Trophoblast cell (in vitro differentiated cells and primary cell): ENCODE results near the gene SSBP3.

Experiments used
- DNase-seq, 2 donors: peaks; one replicate each; pipeline ENCODE4 v3.0.0-alpha.2; 2016
- H2AFZ ChIP-seq: 2 replicates; pipeline ENCODE4 v1.6.1; 2013; ENCODE audit warnings: low read length, moderate library complexity, mild to moderate bottlenecking; ENCODE audit not compliant: insufficient read depth, poor library complexity
- H2AK5ac ChIP-seq: 2 replicates; pipeline ENCODE4 v1.6.1; 2013; ENCODE audit warnings: mild to moderate bottlenecking, low read length
- H2BK120ac ChIP-seq: 2 replicates; pipeline ENCODE4 v1.6.1; 2013; ENCODE audit warnings: low read length, mild to moderate bottlenecking, moderate library complexity; ENCODE audit not compliant: insufficient read depth, poor library complexity
- H2BK12ac ChIP-seq: 2 replicates; pipeline ENCODE4 v1.6.1; 2013; ENCODE audit warnings: mild to moderate bottlenecking, low read length, moderate library complexity
- H2BK5ac ChIP-seq: 2 replicates; pipeline ENCODE4 v1.6.1; 2013; ENCODE audit warnings: low read length, low read depth, moderate library complexity, mild to moderate bottlenecking; ENCODE audit not compliant: poor library complexity
- H3K14ac ChIP-seq: 2 replicates; pipeline ENCODE4 v1.6.1; 2013; ENCODE audit warnings: mild to moderate bottlenecking, low read length
- H3K18ac ChIP-seq: 2 replicates; pipeline ENCODE4 v1.6.1; 2013; ENCODE audit warnings: mild to moderate bottlenecking, low read length
- H3K23ac ChIP-seq: 2 replicates; pipeline ENCODE4 v1.6.1; 2013; ENCODE audit warnings: low read length
- H3K27ac ChIP-seq: 2 replicates; pipeline ENCODE4 v1.5.1; 2013; ENCODE audit warnings: low read depth, mild to moderate bottlenecking, inconsistent platforms, low read length, moderate library complexity
- H3K27me3 ChIP-seq: 2 replicates; pipeline ENCODE4 v1.6.1; 2013; ENCODE audit warnings: inconsistent platforms, mild to moderate bottlenecking, low read length, moderate library complexity; ENCODE audit not compliant: insufficient read depth
- H3K36me3 ChIP-seq, 2 experiments: 1 replicate in 1 of 2; 2 replicates in 1 of 2; pipeline ENCODE4 v1.6.1; 2013; ENCODE audit warnings: low read length in 2 of 2, mild to moderate bottlenecking in 2 of 2, moderate library complexity in 1 of 2; ENCODE audit not compliant: insufficient read depth in 2 of 2, control insufficient read depth in 1 of 2
- H3K4ac ChIP-seq: 2 replicates; pipeline ENCODE4 v1.6.1; 2013; ENCODE audit warnings: low read depth, mild to moderate bottlenecking, low read length, moderate library complexity
- H3K4me1 ChIP-seq, 2 experiments: 1 replicate in 1 of 2; 2 replicates in 1 of 2; pipeline ENCODE4 v1.6.1; 2013; ENCODE audit warnings: low read length in 2 of 2, mild to moderate bottlenecking in 2 of 2, moderate library complexity in 1 of 2; ENCODE audit not compliant: insufficient read depth in 2 of 2, control insufficient read depth in 1 of 2
- H3K4me2 ChIP-seq: 2 replicates; pipeline ENCODE4 v1.6.1; 2013; ENCODE audit warnings: inconsistent platforms, mild to moderate bottlenecking, low read length, moderate library complexity
- H3K4me3 ChIP-seq: 2 replicates; pipeline ENCODE4 v1.5.1; 2013; ENCODE audit warnings: mild to moderate bottlenecking, low read depth, low read length, inconsistent platforms
- H3K79me1 ChIP-seq: one replicate; pipeline ENCODE4 v1.6.1; 2013; ENCODE audit warnings: low read length
- H3K79me2 ChIP-seq: 2 replicates; pipeline ENCODE4 v1.6.1; 2013; ENCODE audit warnings: low read length, mild to moderate bottlenecking; ENCODE audit not compliant: control insufficient read depth, insufficient read depth, poor library complexity
- H3K9ac ChIP-seq: 2 replicates; pipeline ENCODE4 v1.6.1; 2013; ENCODE audit warnings: mild to moderate bottlenecking, low read length
- H3K9me3 ChIP-seq: 2 replicates; pipeline ENCODE4 v1.6.1; 2013; ENCODE audit warnings: low read depth, mild to moderate bottlenecking, control low read depth, inconsistent platforms, low read length; ENCODE audit not compliant: insufficient read depth
- H4K12ac ChIP-seq: 2 replicates; pipeline ENCODE4 v1.6.1; 2013; ENCODE audit warnings: low read depth, mild to moderate bottlenecking, low read length, moderate library complexity
- H4K8ac ChIP-seq: 2 replicates; pipeline ENCODE4 v1.6.1; 2013; ENCODE audit warnings: low read depth, mild to moderate bottlenecking, low read length, moderate library complexity
- H4K91ac ChIP-seq: one replicate; pipeline ENCODE4 v1.6.1; 2013; ENCODE audit warnings: low read depth, mild to moderate bottlenecking, low read length, moderate library complexity
- WGBS: extraction: QIAGEN DNeasy Blood & Tissue Kit; methylation state at CpG from one replicate; pipeline ENCODE4 v1.1.7; 2013; ENCODE audit warnings: missing lambda C conversion rate; ENCODE audit not compliant: insufficient read length, insufficient coverage; ENCODE audit errors: extremely low coverage; 5-methylcytosine and 5-hydroxymethylcytosine counted together

Gene SSBP3

DNA sequence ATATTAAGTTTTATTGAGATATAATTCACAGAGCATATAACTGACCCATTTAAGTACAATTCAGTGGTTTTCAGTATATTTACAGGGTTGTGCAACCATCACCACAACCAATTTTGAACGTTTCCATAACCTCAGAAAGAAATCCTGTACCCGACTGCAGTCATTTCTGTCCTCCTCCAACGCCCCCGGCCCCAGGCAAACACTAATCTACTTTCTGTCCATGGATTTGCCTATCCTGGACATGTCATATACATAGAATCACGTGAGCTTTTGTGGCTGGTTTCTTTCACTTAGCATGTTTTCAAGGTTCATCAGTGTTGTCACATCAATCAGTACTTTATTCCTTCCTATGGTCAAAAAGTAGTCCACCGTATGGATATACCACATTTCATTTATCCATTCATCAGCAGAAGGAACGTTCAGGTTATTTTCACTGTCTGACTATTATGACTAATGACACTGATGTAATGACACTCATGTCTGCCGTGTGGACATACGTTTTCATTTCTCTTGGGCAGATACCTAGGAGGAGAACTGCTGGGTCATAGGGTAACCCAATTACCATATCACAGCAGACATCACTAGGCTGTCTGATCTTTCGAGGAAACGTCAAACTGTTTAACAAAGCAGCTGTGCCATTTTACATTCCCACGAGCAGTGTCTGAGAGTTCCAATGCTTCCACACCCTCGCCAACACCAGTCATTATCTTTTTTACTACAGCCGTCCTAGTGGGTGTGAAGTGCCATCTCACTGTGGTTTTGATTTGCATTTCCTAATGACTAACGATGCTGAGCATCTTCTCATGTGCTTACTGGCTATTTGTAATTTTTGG is 175.5 kb downstream of the SSBP3 start:
- H2BK12ac ChIP-seq = no peak overlapping the region
- no peak overlapping the region for H3K9ac ChIP-seq
- H3K4me2 ChIP-seq = no peak overlapping the region
- H3K27ac ChIP-seq = no peak overlapping the region
- H3K4me1 ChIP-seq = peaks cover 22 to 29% of the 10 kb centered on the region in 2 experiments
- no peak overlapping the region for H3K14ac ChIP-seq
- peaks cover 25 to 29% of the 10 kb centered on the region in 2 experiments for H3K36me3 ChIP-seq
- no peak overlapping the region for H3K18ac ChIP-seq
- DNase-seq = peak; percentile 78 to 81
- no peak overlapping the region for H3K23ac ChIP-seq
- no peaks in the 10 kb centered on the region for H3K79me2 ChIP-seq
- no peak overlapping the region for H4K91ac ChIP-seq
- H2AK5ac ChIP-seq = no peak overlapping the region
- H2BK120ac ChIP-seq = no peak overlapping the region
- H3K79me1 ChIP-seq = no peaks in the 10 kb centered on the region
- no peak overlapping the region for H4K8ac ChIP-seq
- H2AFZ ChIP-seq = no peak overlapping the region
- no peak overlapping the region for H4K12ac ChIP-seq
- no peaks in the 10 kb centered on the region for H3K27me3 ChIP-seq
- H2BK5ac ChIP-seq = no peak overlapping the region
- no peak overlapping the region for H3K4me3 ChIP-seq
- no CpG with 5 or more reads among the region's 15 CpGs for WGBS
- no peaks in the 10 kb centered on the region for H3K9me3 ChIP-seq
- H3K4ac ChIP-seq = no peak overlapping the region

DNA sequence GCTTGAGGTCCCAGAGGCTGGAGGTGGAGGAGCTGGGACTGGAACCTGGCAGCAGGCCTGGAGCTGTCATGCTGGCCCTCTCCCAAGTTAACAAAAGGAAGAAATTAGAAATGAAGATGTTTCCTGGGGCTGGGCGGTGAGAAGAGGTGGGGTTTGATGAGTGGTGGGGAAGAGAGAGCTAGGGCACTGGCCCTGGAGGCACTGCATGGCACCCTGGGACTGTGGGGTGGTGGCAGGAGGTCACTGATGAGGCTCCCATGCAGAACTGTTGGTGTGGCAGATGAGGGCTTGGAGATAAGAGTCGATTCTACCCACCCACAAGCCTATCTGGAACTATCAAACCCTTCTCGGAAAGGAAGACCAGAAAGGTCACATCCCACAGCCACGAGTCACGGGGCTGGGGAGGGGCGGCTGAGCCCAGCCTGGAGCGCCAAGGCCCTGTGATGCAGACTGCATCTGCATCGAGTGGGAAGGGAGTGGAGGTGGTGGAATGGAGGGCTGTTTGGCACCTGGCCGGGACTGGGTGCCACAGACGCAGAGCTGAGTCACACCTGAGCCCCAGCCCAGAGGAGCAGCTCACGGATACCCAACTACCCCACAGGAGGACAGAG is 176.8 kb downstream of the SSBP3 start:
- H3K27me3 ChIP-seq = no peaks in the 10 kb centered on the region
- H3K36me3 ChIP-seq = peaks cover 27 to 30% of the 10 kb centered on the region in 2 experiments
- no peak overlapping the region for H2BK12ac ChIP-seq
- H3K23ac ChIP-seq = no peak overlapping the region
- no peak overlapping the region for H4K91ac ChIP-seq
- no peaks in the 10 kb centered on the region for H3K79me1 ChIP-seq
- no peak overlapping the region for H3K18ac ChIP-seq
- H4K12ac ChIP-seq = no peak overlapping the region
- peak overlapping the region; percentile 9 for H3K4me2 ChIP-seq
- H3K4me1 ChIP-seq = peaks cover 22 to 29% of the 10 kb centered on the region in 2 experiments
- H4K8ac ChIP-seq = peak overlapping the region; percentile 5
- no peak overlapping the region for H3K27ac ChIP-seq
- no peak overlapping the region for H3K4me3 ChIP-seq
- no peak overlapping the region for H2AFZ ChIP-seq
- H2AK5ac ChIP-seq = no peak overlapping the region
- no peak overlapping the region for H3K14ac ChIP-seq
- no peaks in the 10 kb centered on the region for H3K79me2 ChIP-seq
- DNase-seq = peak; percentile 93 to 94
- no peak overlapping the region for H3K9ac ChIP-seq
- no peaks in the 10 kb centered on the region for H3K9me3 ChIP-seq
- no peak overlapping the region for H2BK120ac ChIP-seq
- H3K4ac ChIP-seq = no peak overlapping the region
- WGBS = no CpG with 5 or more reads among the region's 11 CpGs
- peak overlapping the region; percentile 18 for H2BK5ac ChIP-seq

- Histone ChIP-seq H3K4me2 (no peak overlapping the region), H3K27me3 (no peaks in the 10 kb centered on the region), H4K12ac (peak overlapping the region; percentile 13), H3K27ac (no peak overlapping the region), H2BK5ac (no peak overlapping the region), H3K4ac (no peak overlapping the region), H2BK12ac (no peak overlapping the region), H3K79me2 (no peaks in the 10 kb centered on the region), H3K9ac (no peak overlapping the region), H3K9me3 (no peaks in the 10 kb centered on the region), H3K18ac (peak overlapping the region; percentile 39), H2AFZ (no peak overlapping the region), H3K4me1 (peaks cover 22 to 29% of the 10 kb centered on the region in 2 experiments), H3K23ac (no peak overlapping the region), H3K14ac (peak overlapping the region; percentile 30), H2AK5ac (no peak overlapping the region), H3K79me1 (no peaks in the 10 kb centered on the region), H3K4me3 (peak overlapping the region; percentile 6), H3K36me3 (peaks cover 27 to 29% of the 10 kb centered on the region in 2 experiments), H2BK120ac (no peak overlapping the region), H4K8ac (peak overlapping the region; percentile 9), H4K91ac (no peak overlapping the region)
- no CpG with 5 or more reads among the region's 13 CpGs for WGBS
- no peak for DNase-seq
These were observed 177.5 kb downstream of the SSBP3 start for GRCh38 chr1:54228638-54229079.

DNA sequence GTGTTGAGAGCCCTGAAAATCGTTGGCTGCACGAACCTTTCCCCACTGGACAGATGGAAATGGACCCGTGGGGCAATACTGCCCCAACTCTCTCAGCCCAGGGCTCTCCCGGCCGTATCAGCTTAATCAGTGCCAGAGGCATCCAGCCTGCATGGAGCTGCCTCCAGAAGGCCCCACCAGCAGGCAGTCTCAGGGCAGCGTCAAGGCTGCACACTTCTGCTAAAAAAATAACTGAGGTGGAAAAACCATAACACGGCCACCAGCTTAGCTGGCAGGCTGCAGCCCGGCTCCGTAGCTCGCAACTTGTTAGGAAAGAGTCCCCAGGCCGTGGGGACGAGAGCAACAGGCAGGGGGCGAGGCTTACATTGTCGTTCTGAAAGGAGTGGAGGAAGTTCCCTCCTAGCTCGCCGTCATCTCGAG is 178.3 kb downstream of the SSBP3 start:
- H2AK5ac ChIP-seq = no peak overlapping the region
- H3K4me3 ChIP-seq = no peak overlapping the region
- H2BK12ac ChIP-seq = no peak overlapping the region
- peaks cover 27 to 29% of the 10 kb centered on the region in 2 experiments for H3K36me3 ChIP-seq
- no peak overlapping the region for H4K8ac ChIP-seq
- H2AFZ ChIP-seq = no peak overlapping the region
- peak overlapping the region; percentile 24 for H2BK5ac ChIP-seq
- no peak overlapping the region for H2BK120ac ChIP-seq
- no peak overlapping the region for H3K14ac ChIP-seq
- no peaks in the 10 kb centered on the region for H3K79me1 ChIP-seq
- no peaks in the 10 kb centered on the region for H3K27me3 ChIP-seq
- H3K9me3 ChIP-seq = no peaks in the 10 kb centered on the region
- no peak overlapping the region for H3K4me2 ChIP-seq
- peak; percentile 90 to 91 for DNase-seq
- WGBS = no CpG with 5 or more reads among the region's 17 CpGs
- H3K4me1 ChIP-seq = peaks cover 22 to 29% of the 10 kb centered on the region in 2 experiments
- no peak overlapping the region for H3K9ac ChIP-seq
- no peak overlapping the region for H3K23ac ChIP-seq
- no peak overlapping the region for H3K18ac ChIP-seq
- no peak overlapping the region for H3K4ac ChIP-seq
- no peak overlapping the region for H4K91ac ChIP-seq
- H3K79me2 ChIP-seq = no peaks in the 10 kb centered on the region
- no peak overlapping the region for H3K27ac ChIP-seq
- H4K12ac ChIP-seq = no peak overlapping the region
